Transverse colon (tissue), 3 donors: ENCODE data around the gene C19orf85.

Source experiments
- EP300 ChIP-seq: sonication (generic); formaldehyde crosslinking; IDR thresholded peaks from one replicate; pipeline ENCODE4 v1.6.1; 2017; ENCODE audit warnings: antibody characterized with exemption, low read depth
- POLR2A ChIP-seq: fragments of 450-650 bp; IDR thresholded peaks from one replicate; pipeline ENCODE4 v1.6.1; 2016; ENCODE audit warnings: antibody characterized with exemption, mild to moderate bottlenecking, moderate library complexity
- TF ChIP-seq, protein P1 (sequence below), 5 experiments: fragments of 200-600 bp in 3 of 5; fragments of 450-650 bp in 2 of 5; sonication (generic) in 3 of 5; IDR thresholded peaks; 1 replicate in 2 of 5; 2 replicates in 3 of 5; pipeline ENCODE4 v1.5.1; 2016 to 2017; ENCODE audit warnings: antibody characterized with exemption in 5 of 5, inconsistent platforms in 3 of 5, mild to moderate bottlenecking in 2 of 5, moderate library complexity in 1 of 5

DNA sequence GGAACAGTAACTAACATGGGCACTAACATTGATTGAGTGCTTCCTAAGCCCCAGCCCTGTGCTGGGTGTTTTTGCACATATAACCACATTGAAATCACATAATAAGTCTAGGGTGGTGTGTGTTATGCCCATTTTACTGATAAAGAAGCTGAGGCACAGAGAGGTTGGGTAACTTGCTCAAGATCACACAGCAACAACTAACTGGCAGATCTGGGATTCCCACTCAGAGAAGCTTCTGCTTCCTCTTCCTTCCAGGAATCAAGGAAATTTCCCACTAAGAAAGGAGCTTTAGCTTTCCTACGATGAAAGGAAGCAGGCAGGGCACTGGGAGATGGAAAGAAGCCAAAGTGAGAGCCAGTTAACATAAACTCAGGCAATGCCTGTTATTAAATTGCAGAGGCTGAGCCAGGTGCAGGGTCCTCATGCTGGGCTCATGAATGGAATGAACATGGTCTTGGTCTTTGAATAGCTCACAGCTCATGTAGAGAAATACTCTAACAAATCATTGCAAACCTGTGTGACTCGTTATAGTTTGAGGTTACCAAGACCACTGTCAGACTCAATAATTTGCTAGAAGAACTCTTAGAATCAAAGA lies 33.8 kb upstream of the C19orf85 start:
- TF ChIP-seq POLR2A (no peak), EP300 (no peak)
- TF ChIP-seq, protein P1, sequence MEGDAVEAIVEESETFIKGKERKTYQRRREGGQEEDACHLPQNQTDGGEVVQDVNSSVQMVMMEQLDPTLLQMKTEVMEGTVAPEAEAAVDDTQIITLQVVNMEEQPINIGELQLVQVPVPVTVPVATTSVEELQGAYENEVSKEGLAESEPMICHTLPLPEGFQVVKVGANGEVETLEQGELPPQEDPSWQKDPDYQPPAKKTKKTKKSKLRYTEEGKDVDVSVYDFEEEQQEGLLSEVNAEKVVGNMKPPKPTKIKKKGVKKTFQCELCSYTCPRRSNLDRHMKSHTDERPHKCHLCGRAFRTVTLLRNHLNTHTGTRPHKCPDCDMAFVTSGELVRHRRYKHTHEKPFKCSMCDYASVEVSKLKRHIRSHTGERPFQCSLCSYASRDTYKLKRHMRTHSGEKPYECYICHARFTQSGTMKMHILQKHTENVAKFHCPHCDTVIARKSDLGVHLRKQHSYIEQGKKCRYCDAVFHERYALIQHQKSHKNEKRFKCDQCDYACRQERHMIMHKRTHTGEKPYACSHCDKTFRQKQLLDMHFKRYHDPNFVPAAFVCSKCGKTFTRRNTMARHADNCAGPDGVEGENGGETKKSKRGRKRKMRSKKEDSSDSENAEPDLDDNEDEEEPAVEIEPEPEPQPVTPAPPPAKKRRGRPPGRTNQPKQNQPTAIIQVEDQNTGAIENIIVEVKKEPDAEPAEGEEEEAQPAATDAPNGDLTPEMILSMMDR (IDR thresholded peaks at IDR 0.05): no peak
